GM21723 (cell line): Measurements from ENCODE around the gene AMN.
"Not testable (repeated sequence)": the region's sequence is repeated elsewhere in the genome, so short reads cannot be mapped to it uniquely, and the experiment has no call there.

Source experiments
- ATAC-seq: cut with Tn5 transposase; IDR thresholded peaks from one replicate; pipeline ENCODE4 v1.9.1; 2021; ENCODE audit warnings: mild to moderate bottlenecking, moderate library complexity; ENCODE audit not compliant: unreplicated experiment

Gene AMN

GRCh38 chr14:102911991-102912761, 10.3 kb upstream of the AMN start:
- no peak for ATAC-seq

GRCh38 chr14:102913341-102914211, 8.9 kb upstream of the AMN start:
- ATAC-seq: no peak

DNA sequence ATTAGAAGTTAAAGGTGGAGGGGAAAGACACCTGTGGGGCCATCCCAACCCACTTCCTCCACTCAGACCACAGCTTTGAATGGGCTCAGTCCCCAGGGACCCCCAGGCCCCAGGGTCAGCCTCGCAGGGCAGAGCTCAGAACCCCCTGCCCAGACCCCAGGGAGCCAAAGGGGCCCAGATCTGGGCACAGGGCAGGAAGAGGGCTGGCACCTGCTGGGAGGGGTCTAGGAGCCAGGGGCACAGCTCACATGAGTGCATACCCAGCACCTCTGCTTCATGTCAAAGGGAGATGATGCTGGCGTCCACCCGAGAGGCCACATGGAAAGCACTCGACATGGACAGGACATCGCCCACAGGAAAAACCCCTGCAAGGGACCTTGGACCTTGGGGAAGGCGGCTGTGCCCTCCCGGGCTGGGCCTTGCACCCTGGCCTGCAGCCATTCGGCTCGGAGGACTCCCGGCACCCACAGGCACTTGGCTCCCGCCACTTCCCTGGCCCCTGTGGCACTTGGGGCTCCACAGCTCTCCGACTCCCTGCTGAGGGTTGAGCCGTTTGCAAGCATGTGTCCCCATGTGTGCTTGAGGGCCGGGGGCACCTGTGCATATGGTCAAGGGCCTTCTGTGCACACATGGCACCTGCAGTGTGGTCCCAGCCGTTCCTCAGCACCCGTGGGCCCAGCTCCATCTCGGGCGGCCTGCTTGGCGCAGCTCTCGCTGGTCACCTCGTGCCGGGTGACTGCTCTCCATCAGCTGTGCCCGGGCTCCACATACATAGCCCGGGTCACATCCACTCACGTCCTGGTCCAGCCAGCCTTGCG, 7.8 kb upstream of the AMN start:
- no peak for ATAC-seq

- ATAC-seq: no peak
Measured at GRCh38 chr14:102915292-102916110, 7.0 kb upstream of the AMN start.

GRCh38 chr14:102916347-102917055, 6.0 kb upstream of the AMN start:
- no peak for ATAC-seq

DNA sequence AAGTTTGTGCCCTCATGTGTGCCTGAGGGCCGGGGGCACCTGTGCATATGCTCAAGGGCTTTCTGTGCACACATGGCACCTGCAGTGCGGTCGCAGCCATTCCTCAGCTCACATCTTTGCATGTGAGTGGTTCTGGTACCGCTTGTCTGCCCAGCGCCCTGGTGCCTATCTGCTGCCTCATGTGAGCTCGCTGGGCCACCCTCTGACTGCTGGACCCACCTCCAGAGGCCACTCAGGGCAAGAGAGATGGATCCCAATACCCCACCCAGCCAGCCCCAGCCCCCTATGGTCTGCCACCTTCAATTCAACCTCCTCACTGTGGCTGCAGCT, 5.4 kb upstream of the AMN start:
- no peak for ATAC-seq

DNA sequence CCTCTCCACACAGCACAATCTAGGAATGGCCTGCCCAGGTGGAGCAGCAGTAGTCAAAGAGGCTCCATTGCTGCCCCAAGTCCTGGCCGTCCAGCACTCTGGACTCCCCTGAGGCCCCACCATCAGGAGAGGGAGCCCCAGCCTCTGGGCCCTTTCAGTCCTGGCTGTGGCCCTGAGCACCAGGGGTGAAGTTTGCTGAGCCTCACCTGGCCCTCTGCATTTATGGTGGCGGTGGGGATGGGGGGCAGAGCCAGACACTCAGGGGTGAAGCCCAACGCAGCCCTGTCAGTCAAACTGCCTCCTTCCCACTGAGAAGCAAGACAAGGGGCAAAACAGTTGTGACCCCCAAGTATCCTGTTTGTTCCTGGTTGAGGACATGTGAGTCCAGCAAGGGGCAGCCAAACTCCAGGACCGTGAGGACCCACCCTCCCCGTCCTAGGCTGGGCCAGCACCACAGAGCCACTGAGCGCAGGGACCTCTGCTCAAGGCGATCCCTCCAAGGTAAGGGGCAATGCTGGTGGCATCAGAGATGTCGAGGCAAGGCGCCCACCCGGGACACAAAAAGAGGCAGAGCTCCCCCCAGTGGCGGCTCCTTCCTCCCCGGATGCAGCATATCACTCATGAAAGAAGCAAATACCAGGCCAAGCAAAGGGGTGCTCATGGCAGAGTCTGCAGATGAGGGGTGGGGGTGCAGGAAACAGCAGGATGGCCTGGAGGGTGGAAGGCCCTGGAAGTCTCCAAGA, 4.8 kb upstream of the AMN start:
- ATAC-seq: no peak

DNA sequence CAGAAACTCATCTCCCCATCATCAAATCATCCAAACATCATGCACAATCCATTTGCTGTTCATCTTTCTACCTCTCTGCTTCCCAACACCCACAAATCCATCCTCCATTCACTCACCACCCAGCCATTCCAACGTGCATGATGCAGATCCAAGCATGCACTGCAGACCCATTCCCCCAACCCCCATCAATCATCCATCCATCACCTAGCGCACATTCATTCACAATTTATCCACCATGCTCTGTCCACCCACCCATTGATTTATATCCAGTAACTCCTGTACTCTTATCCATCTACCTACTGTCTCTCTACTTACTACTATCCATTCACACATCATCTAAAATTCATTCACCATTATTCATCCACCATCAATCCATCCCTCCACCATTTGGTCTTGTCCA, 4.0 kb upstream of the AMN start:
- ATAC-seq: no peak

DNA sequence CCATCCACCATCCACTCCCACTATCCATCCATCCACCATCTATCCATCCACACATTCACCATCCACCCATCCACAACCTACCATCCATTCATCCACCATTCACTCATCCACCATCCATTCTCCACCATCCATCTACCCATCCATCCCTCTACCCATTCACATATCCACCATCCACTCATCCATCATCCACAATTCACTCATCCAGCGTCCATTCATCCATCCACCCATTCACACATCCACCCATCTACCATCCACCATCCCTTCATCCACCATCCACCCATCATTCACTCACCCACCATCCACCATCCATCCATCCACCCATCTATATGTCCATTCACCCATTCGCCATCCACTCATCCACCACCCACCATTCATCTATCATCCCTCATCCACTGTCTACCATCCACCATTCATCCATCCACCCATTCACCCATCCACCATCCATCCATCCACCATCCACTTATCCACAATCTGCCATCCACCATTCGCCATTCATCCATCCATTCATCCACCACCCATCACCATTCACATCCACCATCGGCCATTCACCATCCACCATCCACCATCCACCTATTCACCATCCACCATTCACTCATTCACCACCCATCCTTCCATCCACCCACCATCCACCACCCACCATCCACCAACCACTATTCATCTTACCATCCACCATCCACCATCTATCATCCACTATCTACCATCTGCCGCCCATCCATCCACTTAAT, 2.0 kb upstream of the AMN start:
- ATAC-seq: no peak

DNA sequence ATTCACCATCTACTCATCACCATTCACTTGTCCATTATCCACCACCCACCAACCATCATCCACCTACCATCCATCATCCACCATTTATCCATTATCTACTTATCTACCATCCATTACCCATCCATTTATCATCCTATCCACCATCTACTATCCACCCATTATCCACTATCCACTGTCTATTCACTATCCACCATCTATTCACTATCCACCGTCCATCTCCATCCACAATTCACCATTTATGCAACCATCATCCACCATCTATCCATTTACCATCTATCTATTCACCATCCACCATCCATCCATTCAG, 1.5 kb upstream of the AMN start:
- ATAC-seq: no peak

- ATAC-seq: no peak
Measured at GRCh38 chr14:102923201-102923924, 900 bp downstream of the AMN start.

DNA sequence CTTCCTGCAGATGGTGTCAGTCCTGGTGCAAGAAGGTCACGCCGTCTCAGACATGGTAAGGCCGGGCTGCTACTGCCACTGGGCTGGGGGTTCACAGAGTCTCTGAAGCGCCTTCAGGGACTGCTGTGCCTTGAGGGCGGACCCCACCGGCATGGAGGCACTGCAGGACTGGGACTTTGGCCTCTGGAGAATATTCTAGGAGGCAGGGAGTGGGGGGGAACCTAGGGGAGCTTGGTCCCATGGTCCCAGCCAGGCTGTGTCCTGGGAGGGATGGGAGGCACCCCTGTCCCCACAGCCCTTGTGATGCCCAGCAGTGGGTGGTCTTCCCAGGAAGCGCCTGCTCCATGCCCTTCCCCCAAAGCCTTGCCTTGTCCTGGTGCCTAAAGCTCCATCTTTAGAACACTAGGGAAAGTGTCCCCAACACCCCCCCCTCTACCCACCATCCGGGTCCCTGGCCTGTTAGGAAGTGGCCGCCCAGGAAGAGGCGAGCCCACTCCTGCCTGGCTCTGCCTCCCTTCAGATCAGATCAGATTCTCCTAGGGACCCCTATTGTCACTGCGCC, 1.5 kb downstream of the AMN start:
- ATAC-seq: no peak

DNA sequence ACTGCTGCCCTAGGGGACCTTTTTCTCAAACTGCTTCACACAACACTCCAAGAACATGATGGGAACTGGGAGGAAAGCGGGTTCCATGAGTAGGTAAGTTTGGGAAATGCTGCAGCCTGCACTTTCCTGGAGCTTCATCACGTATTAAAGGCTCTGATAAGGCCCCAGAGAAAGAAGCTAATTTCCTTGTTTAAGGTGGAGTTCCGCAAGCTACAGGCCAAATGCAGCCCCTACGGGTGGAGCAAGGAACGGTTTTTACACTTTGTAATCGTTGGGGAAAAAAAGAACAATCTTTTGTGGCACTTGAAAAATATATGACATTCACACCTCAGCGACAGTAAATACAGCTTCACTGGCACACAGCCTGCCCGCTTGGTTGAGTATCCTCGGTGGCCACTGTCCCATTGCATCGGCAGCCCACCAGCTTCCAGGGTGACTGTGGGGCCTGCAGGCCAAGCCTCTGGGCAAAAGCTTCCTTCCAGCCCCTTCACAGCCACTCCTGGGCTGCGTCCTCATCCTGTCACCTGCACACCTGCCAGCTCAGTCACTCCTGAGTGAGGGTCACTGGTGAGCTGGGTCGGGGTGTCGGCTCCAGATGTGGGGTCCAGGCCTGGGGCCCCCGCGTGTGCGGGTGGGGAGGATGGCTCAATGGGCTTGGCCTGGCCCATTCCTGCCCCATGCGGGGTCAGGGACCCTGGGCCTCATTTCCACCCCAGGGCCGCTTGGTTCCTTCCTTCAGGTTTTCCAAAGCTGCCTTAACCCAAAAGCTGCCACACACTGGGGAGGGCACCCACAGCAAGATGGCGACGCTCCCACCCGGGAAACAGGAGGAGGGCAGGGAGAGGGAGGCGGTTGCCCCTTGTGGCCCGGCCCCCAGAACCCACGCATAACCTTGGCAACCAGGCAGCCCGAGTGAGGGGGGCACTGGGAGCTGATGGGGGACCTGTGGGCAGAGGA, 2.4 kb downstream of the AMN start:
- ATAC-seq: no peak

- ATAC-seq: no peak
Measured at GRCh38 chr14:102925646-102926045, 3.2 kb downstream of the AMN start.

DNA sequence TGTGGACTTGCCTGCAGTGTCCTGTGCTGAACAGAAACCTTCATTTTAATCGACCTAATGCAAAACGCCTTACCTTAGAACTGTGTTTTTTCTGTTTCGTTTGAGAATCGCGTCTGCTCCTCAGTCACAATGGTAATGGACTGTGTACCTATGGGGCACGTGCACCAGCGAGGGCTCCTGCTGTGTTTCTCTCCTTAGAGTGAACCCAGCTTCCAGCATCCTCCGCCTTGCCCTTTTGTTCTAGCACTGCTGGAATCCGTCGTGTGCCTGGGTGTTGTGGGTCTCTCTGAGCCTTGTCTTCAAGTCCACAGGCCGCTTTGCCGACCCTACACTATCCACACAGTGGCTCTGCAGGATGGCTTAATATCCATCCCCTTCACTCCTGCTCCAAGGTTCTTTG, 3.6 kb downstream of the AMN start:
- ATAC-seq: no peak

DNA sequence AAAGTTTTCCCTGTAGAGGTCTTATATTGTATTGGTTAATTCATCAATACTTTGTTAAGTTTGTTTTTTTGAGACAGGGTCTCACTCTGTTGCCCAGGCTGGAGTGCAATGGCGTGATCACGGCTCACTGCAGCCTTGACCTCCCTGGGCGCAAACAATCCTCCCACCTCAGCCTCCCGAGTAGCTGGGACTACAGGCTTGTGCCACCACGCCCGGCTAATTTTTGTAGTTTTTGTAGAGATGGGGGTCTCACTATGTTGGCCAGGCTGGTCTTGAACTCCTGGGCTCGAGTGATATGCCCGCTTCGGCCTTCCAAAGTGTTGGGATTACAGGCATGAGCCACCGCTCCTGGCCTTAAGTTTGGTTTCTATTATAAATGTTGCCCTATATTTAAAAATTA, 4.4 kb downstream of the AMN start:
- not testable (repeated sequence) for ATAC-seq
